NCI-H1417 (cell line): ENCODE results near the gene STAT2.
A peak's percentile ranks its signal among the peaks of the same experiment; 100 is the strongest.
"Not testable (repeated sequence)": the region's sequence is repeated elsewhere in the genome, so short reads cannot be mapped to it uniquely, and the experiment has no call there.

Experiments
- DNase-seq, 3 experiments: peaks; one replicate each; lab custom pipeline; 2025; lab: John Stamatoyannopoulos, UW

STAT2 gene

DNA sequence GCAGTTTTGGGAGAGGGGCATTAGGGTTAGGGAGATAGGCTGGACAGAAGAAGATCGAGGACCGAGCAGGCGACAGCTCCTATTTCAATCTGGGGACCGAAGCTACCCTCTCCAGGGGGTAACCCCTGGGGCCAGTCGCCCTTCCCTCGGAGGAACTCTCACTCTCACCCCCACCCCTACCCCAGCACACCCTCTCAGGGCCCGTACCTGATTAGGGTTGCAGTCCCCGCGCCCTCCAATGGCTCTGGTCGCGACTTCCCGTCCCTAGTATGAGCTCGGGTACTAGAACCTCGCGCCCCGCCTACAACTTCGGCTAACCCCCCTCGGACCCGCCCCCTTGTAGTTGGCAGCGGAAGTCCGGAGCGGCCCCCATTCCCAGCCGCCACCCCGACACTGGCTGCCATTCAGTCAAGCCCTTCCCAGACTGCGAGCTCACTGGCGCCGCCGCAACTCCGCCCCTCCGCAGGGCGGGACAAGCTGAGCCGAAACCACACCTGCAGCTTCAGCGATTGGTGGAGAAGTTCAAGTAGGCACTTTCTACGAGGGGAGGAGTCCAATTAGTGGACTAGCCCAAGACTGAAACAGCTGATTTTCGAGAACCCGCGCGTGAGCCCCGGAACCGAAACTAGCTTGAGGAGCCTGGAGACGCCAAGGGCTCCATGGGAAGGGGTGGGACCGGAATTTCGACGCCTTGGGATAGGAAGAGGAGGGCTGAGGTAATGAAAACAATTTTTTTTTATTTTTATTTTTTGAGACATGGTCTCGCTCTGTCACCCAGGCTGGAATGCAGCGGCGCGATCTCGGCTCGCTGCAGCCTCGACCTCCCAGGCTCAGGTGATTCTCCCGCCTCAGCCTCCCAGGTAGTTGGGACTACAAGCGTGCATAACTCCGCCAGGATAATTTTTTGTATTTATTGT is at the start of gene STAT2:
TSS of gene STAT2 (minus strand) at position 257 of the 917 bp plus-strand sequence. CDS start 3,536 bp downstream, outside the sequence.
- DNase-seq = peak; percentile 99 to 100 (median 100)

DNA sequence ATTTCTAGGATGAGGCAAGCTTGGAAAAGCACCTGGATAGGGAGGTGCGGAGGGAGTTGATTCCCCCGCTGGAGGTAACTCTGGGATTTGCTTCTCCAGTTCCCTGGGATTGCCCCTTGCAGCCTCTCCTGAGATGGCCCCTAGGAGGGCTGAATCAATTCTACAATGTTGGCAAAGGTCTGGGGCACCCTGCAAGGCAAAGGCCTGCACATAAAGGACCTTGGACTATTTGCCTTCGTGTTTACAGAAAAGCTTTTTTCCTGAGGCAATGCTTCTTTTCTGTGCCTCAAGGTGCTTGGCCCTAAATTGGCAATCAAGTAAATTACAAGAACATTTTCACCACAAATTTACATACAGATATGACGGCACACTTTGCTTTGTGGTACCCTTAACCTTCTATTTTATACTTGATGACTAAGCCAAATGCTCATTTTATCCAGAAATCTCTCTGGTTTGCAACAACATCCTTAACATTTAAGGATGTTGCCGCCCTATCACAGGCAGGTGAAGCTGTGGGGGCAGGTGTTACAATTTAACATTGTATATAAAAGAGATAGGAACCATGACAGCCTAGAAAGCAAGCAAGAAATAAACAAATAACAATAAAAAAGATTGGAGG is 49.0 kb upstream of the STAT2 start:
- no peak for DNase-seq

DNA sequence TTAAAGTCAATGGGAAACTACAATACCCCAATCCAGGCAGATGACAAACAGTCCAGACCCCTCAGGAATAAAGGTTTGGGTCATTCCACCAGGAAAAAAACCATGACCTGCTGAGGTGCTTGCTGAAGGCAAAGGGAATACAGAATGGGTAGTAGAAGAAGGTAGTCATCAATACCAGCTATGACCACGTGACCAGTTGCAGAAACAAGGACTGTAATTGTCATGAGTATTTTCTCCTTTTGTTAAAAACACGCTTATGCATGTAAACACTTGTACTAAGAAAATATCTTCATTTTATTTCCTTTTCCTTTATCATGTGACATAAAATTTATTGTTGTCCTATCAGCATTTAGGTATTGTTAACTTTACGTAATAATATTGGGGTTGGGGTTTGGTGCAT is 44.3 kb upstream of the STAT2 start:
- not testable (repeated sequence) for DNase-seq

DNA sequence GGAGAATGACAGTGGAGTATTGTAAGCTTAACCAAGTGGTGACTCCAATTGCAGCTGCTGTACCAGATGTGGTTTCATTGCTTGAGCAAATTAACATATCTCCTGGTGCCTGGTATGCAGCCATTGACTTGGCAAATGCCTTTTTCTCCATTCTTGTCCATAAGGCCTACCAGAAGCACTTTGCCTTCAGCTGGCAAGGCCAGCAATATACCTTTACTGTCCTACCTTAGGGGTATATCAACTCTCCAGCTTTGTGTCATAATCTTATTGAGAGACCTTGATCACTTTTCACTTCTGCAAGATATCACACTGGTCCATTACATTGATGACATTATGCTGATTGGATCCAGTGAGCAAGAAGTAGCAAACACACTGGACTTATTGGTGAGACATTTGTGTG is 41.7 kb upstream of the STAT2 start:
- DNase-seq = not testable (repeated sequence)

DNA sequence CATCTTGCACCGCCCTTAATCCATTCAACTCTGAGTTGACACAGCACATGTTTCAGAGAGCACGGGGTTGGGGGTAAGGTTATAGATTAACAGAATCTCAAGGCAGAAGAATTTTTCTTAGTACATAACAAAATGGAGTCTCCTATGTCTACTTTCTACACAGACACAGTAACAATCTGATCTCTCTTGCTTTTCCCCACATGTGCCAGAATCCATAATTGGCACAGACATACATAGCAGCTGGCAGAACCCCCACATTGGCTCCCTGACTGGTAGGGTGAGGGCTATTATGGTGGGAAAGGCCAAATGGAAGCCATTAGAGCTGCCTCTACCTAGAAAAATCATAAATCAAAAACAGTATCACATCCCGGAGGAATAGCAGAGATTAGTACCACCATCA is 41.2 kb upstream of the STAT2 start:
- not testable (repeated sequence) for DNase-seq

DNA sequence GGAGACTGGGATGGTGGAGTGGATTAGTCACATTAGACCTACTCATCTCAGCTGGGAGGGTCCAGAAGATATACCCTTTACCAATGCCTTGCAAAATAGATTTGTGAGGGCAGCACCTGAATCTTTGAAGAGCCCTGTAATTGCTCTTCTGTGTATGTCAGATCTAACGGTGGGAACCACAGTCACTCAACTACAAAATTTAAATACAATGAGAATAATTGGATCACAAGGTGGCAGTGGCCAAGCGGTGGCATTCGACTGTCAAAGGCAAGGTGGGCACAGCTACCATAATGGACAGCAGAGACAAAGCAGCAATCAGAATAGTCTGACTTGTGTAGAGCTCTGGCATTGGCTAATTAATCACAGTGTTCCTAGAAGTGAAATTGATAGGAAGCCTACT is 39.6 kb upstream of the STAT2 start:
- not testable (repeated sequence) for DNase-seq

DNA sequence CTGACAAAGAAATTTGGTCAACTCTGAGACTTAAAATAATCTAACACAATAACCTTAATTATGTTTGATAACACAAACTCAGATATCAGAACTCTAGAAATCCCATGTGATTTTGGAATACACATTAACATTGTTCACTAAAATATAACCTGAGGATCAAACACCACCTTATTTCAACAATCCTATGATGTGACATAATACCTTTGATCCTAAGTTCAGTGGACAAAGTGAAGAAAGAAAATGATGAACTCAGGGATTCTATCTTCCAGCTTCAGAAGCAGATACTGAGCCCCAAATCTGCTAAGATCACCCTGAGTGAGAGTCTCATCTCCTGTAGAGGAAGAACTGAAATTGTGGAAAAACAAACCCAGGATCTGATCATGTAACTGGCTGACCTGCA is 38.4 kb upstream of the STAT2 start:
- DNase-seq = no peak

DNA sequence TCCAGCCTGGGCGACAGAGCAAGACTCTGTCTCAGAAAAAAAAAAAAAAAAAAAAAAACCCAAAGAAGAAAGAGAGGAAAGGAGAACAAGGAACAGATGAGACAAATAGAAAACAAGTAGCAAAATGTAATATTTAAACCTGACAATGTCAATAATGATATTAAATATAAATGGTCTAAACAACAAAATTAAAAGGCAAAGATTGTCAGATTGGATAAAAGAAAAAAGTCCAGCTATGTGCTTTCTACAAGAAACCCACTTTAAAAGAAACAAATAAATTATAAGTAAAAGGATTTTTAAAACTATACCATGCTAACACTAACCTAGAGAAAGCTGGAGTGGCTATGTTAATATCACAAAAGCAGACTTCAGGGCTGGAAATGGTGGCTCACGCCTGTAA is 32.4 kb upstream of the STAT2 start:
- DNase-seq = no peak

DNA sequence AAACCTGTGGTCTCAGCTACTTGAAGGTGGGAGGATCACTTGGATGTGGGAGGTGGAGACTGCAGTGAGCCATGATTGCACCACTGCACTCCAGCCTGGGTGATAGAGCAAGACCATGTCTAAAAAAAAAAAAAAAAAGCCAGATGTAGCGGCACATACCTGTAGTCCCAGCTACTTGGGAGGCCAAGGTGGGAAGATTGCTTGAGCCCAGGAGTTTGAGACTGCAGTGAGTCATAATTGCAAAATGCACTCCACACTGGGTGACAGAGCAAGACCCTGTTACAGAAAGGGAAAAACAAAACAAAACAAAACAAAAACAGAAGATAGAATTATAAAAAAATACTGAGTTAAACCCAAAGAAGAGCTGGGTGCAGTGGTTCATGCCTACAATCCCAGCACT is 31.8 kb upstream of the STAT2 start:
- no peak for DNase-seq

DNA sequence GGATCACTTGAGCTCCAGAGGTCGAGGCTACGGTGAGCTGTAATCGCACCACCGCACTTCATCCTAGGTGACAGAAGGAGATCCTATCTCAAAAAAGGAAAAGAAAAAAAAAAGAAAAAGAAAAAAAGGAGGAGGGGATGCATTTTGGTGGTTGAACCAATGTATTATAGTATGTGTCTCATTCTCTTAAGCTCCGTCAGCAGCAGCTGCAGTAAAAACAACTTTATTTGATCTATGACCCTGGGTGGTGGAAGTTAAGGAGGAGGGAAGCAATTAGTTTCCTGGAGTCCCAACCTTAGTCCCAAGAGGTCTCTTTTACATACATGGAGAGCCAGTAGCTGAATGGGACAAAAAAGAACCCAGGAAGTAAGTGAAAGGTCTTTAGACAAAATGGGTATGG is 29.5 kb upstream of the STAT2 start:
- DNase-seq = no peak

DNA sequence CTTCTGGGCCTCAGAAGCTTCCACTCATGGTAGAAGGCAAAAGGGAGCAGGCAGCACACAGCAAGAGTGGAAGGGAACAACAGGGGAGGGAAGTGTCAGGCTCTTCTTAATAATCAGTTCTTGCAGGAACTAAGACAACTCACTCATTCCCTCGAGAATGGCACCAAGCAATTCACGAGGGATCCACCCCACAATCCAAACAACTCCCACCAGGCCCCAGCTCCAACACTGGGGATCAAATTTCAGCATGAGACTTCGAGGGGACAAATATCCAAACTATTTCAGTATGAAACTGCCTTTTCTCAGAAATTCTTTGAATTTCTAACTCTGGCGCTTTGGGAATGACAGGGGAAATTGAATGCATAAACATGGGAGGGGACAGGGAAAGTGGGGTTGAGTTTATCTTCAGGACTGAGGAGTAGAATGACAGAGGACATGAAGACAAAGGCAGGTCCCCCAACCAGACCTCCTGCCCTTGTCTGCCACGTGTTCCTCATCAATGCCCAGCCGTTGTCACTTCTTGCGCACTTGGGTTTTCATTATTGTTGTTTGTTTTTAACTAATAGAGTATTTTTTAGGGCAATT is 27.3 kb upstream of the STAT2 start:
- no peak for DNase-seq

DNA sequence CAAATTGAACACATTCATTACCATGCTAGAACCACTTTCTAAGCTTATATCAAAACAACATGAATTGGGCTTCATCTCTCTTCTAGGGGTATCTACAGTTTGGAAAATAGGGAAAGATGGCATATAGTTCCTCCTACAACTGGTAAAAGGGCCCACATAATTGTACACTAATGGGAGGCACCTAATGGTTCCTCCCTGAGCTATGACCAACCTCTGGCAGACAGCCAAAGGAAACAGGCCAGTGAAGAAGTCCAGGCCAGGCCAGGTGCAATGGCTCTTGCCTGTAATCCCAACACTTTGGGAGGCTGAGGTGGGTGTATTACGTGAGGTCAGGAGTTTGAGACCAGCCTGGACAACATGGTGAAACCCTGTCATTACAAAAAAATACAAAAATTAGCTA is 26.0 kb upstream of the STAT2 start:
- DNase-seq = peak in 1 of 3 experiments; percentile 49

DNA sequence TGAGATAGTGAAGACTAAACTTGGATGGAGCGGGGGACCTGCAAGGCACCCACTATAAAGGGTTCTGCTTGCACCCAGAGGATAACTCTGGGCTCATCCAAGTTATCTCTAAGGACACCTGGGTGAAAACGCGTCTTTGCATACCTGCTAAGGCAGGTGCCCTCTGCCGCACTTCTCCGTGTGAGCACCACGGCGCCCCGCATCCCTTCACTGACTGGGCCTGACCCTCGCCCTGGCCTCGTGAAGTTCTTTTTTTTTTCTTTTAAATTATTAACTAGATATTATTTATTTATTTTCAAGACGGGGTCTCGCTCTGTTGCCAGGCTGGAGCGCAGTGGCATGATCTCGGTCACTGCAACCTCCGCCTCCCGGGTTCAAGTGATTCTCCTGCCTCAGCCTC is 22.7 kb upstream of the STAT2 start:
- DNase-seq = no peak

DNA sequence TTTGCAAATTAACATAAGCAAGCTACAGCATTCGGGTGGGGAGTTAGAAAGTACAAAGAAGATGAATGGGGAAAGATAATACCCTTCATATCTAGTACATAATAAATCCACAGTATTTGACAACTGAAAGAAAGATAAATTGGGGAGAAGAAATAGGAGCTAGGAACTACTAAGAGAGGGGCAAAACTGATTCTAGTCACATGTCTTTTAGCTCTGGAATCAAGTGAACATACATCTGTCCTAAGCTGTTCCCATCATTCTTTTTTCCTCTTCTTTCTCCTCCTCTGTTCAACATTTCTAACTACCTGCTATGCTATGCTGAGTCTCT is 18.0 kb upstream of the STAT2 start:
- DNase-seq = no peak

DNA sequence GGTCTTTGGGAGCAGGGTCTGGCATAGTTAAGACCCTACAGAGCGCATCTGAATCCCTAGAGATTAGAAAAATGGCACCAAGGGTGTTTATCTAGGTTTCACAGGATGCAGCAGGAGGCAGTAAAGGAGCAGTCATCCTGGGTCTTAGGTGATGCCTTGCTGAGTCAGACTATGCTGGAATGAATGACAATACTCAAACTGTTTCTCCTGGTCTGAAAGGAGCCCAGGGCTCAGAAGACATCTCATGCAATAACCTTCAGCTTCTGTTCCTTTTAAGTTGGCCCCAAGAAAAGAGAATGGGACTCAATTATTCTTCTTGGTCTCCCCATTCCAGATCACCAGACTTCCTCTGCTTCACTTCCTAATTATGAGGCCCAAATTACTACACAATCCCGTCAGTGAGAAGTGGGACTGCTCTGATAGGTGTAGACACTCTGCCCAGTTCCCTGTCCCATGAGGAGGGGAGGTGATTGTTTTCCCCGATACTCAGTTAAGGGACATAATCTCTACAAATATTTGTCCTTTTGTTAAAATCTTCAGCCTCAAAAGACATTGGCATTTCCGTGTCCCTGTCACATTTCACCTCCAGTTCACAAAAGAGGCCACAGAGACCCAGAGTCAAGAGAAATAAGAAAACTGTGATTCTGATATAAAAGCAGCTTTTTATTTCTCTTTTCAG is 17.5 kb upstream of the STAT2 start:
- DNase-seq = no peak

DNA sequence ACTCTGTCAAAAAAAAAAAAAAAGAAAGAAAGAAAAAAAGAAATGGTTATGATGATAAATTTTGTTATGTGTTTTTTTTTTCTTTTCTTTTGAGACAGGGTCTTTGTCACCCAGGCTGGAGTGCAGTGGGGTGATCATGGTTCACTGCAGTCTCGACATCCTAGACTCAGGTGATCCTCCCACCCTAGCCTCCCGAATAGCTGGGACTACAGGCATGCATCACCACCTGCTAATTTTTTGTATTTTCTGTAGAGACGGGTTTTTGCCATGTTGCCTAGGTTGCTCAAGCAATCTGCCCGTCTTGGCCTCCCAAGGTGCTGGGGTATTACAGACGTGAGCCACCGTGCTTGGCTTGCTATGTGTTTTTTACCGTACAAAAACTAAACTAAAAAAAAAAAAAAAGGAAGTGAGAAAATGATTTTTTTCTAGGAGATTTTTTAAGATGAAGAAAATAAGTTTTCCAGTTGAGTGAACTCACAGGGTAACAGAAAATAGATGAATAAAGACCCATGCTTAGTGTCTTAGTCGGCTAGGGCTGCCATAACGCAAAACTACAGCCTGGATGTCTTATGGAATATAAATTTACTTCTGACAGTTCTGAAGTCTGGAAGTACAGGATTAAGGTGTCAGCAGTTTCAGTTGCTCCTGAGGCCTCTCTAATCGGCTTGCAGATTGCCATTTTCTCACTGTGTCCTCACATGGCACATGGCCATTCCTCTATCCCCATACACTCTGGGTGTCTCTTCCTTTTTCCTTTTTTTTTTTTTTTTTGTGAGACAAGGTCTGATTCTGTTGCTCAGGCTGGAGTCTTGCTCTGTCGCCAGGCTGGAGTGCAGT is 15.9 kb upstream of the STAT2 start:
- no peak for DNase-seq

DNA sequence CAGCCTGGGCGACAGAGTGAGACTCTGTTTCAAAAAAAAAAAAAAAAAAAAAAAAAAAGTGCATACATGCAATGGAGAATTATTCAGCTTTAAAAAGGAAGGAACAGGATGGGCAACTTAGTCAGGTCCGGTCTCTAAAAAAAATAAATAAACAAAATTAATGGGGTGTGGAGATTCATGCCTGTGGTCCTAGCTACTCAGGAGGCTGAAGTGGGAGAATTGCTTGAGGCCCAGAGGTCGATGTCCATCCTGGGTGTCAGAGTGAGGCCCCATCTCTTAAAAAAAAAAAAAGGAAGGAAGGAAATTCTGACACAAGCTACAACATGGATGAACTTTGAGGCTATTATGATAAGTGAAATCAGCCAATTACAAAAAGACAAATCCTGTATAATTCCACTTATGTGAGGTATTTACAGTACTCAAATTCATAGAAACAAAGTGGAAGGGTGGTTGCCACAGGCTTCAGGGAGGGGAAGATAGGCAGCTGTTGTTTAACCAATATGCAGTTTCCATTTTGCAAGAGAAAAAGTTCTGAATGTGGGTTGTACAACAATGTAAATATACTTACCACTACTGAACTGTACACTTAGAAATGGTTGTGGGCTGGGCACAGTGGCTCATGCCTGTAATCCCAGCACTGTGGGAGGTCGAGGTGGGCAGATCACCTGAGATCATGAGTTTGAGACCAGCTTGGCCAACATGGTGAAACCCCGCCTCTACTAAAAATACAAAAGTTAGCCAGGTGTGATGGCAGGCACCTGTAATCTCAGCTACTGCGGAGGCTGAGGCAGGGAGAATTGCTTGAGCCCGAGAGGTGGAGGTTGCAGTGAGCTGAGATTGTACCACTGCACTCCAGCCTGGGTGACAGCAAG is 15.1 kb upstream of the STAT2 start:
- DNase-seq = no peak

DNA sequence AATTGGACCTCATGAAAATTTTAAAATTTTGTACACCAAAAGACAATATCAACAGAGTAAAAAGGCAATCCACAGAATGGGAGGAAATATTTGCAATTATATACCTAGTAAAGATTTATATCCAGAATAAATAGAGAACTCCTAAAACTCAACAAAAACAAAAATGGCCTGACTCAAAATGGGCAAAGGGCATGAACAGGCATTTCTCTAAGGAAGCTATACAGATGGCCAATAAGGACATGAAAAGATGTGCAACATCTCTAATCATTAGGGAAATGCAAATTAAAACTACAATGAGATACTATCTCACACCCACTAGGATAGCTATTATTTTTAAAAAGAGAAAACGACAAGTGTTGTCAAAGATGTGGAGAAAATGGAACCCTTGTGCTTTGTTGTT is 13.6 kb upstream of the STAT2 start:
- no peak for DNase-seq

DNA sequence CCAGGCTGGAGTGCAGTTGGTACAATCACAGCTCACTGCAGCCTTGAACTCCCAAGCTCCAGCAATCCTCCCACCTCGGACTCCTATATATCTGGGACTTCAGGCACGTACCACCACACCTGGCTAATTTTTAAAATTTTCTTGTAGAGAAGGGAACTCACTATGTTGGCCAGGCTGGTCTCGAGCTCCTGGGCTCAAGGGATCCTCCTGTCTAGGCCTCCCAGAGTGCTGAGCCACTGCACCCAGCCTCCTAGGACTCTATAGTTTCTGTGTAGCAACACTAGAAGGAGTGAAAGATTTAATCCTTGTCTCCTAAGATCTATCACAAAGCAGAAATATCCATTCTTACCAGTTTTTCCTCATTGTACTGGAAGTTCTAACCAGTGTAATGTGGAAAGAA is 7.0 kb upstream of the STAT2 start:
- DNase-seq = no peak

DNA sequence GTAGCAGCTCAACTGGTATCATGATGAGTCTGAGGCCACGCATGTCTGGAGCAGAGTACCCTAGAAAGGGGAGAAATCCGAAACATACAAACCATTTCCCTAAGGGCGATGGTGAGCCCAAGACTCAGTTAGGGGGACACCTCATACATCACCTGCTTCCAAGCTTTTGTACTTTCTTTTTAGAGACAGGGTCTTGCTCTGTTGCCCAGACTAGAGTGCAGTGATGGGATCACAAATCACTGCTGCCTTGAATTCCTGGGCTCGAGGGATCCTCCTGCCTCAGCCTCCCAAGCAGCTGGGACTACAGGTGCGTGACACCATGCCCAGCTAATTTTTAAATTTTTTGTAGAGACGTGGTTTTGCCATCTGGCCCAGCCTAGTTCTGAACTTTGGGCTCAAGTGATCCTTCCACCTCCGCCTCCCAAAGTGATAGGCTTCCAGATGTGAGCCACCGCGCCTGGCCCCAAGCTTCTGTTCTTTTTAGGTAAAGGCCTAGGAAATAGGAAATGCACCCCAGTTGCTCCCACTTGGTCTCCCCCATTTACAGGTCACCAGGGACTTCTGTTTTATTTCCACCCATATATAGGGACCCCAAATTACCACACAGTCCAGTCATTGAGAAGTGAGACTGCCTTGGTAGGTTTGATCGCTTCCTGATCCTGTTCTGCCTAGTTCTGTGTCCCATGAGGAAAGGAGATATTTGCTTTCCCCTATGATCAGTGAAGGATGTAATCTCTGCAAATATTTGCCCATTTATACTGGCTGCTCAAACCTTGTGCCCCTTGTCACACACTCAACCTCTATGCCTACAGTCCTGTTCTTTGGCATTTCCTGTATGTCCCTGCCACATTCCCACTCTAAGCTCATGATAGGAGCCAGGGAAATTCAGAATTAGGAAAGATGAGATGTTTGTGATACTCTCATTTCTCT is 2.5 kb upstream of the STAT2 start, which contains the start of gene APOF:
TSS of gene APOF (minus strand) at position 728 of the 930 bp plus-strand sequence. CDS start at position 616, 112 bp downstream.
- no peak for DNase-seq
